ENCODE results near the gene ZBTB12.
"Not testable (repeated sequence)": the region's sequence is repeated elsewhere in the genome, so short reads cannot be mapped to it uniquely, and the experiment has no call there.

DNA sequence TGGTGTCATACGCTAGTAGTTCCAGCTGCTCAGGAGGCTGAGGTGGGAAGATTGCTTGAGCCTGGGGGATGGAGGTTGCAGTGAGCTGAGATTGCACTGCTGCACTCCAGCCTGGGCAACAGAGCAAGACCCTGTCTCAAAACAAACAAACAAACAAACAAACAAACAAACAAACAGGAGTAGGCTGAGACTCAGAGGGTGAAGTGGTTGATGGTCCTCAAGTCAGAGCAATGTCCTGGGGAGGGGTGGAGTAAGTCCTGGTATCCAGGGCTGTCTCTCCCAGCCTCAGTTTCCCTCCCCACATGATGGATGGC, 33.3 kb downstream of the ZBTB12 start:
- TF ChIP-seq, protein P1, sequence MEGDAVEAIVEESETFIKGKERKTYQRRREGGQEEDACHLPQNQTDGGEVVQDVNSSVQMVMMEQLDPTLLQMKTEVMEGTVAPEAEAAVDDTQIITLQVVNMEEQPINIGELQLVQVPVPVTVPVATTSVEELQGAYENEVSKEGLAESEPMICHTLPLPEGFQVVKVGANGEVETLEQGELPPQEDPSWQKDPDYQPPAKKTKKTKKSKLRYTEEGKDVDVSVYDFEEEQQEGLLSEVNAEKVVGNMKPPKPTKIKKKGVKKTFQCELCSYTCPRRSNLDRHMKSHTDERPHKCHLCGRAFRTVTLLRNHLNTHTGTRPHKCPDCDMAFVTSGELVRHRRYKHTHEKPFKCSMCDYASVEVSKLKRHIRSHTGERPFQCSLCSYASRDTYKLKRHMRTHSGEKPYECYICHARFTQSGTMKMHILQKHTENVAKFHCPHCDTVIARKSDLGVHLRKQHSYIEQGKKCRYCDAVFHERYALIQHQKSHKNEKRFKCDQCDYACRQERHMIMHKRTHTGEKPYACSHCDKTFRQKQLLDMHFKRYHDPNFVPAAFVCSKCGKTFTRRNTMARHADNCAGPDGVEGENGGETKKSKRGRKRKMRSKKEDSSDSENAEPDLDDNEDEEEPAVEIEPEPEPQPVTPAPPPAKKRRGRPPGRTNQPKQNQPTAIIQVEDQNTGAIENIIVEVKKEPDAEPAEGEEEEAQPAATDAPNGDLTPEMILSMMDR (conservative IDR thresholded peaks at IDR 0.05; ENCODE audit: low read depth, low read length) = not testable (repeated sequence)
- TF ChIP-seq POLR2A (IDR thresholded peaks at IDR 0.05; ENCODE audit: low read depth, low read length); MAFK (IDR thresholded peaks at IDR 0.05; ENCODE audit: low read depth, low read length); MXI1 (IDR thresholded peaks at IDR 0.05; ENCODE audit: borderline replicate concordance, low read depth, low read length); MAZ (IDR thresholded peaks at IDR 0.05; ENCODE audit: borderline replicate concordance, low read depth, low read length); RFX5 (IDR thresholded peaks at IDR 0.05; ENCODE audit: low read depth, low read length); RAD21 (IDR thresholded peaks at IDR 0.05; ENCODE audit: low read length); FOS (IDR thresholded peaks at IDR 0.05; ENCODE audit: low read depth, low read length); CHD1 (IDR thresholded peaks at IDR 0.05; ENCODE audit: low read depth, low read length); NFE2L2 (IDR thresholded peaks at IDR 0.05; ENCODE audit: low read depth, low read length); CEBPB (IDR thresholded peaks at IDR 0.05; ENCODE audit: low read depth, low read length); RCOR1 (IDR thresholded peaks at IDR 0.05; ENCODE audit: insufficient replicate concordance, low read length): not testable (repeated sequence)
- TF ChIP-seq, protein P2, sequence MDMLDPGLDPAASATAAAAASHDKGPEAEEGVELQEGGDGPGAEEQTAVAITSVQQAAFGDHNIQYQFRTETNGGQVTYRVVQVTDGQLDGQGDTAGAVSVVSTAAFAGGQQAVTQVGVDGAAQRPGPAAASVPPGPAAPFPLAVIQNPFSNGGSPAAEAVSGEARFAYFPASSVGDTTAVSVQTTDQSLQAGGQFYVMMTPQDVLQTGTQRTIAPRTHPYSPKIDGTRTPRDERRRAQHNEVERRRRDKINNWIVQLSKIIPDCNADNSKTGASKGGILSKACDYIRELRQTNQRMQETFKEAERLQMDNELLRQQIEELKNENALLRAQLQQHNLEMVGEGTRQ (IDR thresholded peaks at IDR 0.05; ENCODE audit: low read depth, low read length) = not testable (repeated sequence)

Data from IMR-90 (cell line).